Measurements from ENCODE around the gene CEP164.

The CEP164 gene

DNA sequence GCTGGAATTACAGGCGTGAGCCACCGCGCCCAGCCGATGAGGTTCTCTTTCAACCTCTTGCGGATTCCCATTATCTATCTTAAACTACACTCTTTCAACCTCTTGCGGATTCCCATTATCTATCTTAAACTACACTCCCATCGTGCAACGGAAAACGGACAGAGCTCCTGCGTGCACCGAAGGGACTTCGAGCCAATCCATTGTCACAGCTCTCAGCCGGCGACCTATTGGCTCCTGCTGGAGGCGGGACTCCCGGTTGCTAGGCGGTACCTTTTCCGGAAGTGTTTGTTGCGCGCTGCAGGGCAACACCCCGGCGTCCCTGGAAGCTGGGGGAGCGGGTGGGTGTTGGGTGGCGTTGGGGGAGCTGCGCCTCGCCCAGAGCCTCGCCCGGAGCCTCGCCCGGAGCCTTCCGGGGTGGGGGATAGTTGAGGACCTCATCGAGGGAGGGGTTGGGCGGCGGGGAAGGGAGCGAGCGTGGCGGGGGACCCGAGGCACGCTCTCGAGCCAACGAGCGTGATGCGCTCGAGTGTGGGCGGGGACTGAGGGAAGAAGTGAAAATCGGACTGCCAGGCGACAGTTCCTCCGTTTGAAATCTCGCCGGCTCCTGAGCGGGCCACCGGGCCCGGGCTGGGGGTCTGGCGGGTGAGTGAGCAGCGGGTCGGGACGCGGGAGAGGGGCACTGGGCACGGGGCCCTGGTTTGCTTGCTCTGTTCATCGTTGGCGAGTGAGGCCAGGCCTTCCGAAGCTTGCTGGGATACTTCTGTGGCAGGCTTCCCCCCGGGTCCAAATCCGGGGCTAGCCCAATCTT, at the start of gene CEP164:
TSS of gene CEP164 (plus strand) at position 288 of the 808 bp plus-strand sequence. CDS start 10,733 bp downstream, outside the sequence.
- H3K4me3 ChIP-seq: peak within 1 kb of the TSS; percentile 49 to 92 (median 64)

DNA sequence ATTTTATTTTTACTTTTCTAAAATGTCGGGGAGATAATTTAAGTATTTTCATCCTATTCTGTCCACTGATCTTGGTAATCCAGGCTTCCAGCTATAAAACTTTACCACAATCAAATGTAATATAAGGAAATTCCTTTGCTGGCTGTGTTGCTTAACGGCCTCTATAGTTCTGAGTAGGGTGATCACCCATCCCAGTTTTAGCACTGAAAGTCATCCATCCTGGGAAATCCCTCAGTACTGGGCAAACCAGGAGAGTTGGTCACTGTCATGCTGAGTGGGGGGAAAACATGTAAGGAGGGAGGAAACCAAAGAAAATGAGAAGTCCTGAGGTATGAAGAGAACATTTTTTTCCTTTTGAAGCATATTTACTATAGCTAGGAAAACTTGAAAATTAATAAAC, 49.3 kb upstream of the CEP164 start:
- H3K27ac ChIP-seq: peak overlapping the region in 2 of 21 experiments; percentile 12 to 76
- H3K4me3 ChIP-seq: no peak overlapping the region

More for the DNA sequence above, at the start of gene CEP164:
- H3K27ac ChIP-seq: peak within 1 kb of the TSS in 20 of 21 experiments; percentile 79 to 96 (median 90)

DNA sequence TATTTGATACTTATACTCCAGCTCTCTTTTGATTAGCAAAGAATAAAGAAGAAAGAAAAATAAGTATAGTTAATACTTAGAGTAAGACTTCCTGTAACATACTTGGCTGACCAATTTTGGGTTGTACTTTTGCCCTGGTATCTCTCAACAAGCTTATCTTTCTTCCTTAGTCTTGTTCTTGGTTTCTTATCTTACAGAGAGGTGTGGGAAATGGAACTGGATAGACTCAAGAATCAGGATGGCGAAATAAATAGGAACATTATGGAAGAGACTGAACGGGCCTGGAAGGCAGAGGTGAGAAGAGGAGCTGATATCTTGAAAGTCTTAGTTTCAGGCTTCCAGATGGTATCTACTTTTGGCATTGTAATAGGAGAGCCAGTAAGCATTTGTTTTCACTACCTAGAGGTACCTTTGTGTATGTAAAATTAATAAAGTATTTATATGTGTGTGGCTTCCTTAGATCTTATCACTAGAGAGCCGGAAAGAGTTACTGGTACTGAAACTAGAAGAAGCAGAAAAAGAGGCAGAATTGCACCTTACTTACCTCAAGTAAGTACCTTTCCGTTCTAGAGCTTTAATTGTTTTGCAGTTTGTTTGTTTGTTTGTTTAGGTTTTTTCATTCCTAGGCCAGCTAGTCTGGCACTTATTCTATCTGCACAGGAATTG, 47.8 kb upstream of the CEP164 start:
- peak overlapping the region in 9 of 21 experiments; percentile 18 to 76 (median 53) for H3K27ac ChIP-seq
- H3K4me3 ChIP-seq: peak overlapping the region in 1 of 7 experiments; percentile 3

DNA sequence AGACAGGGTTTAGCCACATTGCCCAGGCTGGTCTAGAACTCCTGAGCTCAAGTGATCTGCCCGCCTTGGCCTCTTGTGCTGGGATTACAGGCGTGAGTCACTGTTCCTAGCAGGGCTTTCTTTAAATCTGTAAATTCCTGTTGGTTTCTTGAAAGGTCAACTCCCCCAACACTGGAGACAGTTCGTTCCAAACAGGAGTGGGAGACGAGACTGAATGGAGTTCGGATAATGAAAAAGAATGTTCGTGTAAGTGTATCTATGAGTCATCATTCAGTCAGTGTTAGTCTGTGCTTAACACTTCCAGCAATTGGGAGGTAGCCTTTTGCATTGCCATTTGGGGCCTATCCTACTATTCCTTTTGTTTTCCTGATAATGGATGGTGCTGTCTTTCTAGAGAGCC, 46.5 kb upstream of the CEP164 start:
- H3K27ac ChIP-seq: peak overlapping the region in 6 of 21 experiments; percentile 29 to 76 (median 54)

DNA sequence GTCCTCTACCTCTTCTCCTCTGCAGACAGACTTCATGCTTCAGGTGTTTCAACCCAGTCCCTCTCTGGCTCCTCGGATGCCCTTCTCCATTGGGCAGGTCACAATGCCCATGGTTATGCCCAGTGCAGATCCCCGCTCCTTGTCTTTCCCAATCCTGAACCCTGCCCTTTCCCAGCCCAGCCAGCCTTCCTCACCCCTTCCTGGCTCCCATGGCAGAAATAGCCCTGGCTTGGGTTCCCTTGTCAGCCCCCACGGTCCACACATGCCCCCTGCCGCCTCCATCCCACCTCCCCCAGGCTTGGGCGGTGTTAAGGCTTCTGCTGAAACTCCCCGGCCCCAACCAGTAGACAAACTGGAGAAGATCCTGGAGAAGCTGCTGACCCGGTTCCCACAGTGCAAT, 45.8 kb upstream of the CEP164 start:
- H3K27ac ChIP-seq: peak overlapping the region in 7 of 21 experiments; percentile 1 to 75 (median 30)

More for the DNA sequence above, 46.5 kb upstream of the CEP164 start:
- no peak overlapping the region for H3K4me3 ChIP-seq

DNA sequence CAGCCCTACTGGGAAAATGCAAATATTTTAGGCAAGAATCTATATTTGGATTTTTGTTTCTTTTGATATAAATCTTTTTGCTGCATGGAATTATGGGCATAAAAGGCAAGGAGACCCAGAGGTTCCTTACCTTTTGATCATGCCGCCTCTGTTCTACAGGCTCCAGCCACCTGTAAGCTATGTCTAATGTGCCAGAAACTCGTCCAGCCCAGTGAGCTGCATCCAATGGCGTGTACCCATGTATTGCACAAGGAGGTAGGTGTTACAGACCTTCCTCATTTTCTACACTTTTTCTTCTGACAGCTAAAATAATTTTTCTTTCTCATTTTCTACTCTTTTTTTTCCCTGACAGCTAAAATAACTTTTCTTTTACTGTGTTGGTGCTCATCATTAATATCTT, 44.7 kb upstream of the CEP164 start:
- Histone ChIP-seq H3K27ac (no peak overlapping the region), H3K4me3 (no peak overlapping the region)

More for the DNA sequence above, 45.8 kb upstream of the CEP164 start:
- H3K4me3 ChIP-seq: no peak overlapping the region

DNA sequence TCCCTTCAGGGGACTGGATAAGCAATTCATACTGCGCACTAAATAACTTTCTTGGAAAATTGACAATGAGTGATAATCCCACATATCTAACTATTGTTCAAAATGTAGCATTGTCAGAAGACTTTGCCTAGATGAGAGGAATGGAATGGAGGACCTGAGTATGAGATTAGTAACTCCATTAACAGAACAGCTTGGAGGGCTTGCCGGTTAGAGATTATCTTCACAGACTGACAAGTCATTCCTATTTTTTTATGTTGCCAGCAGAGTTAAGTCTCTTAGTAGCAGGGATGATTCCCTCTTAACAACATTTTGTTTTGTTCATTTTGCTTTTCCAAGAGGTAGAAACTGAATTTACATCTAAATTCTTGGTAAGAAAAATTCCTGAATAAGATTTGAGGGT, 43.6 kb upstream of the CEP164 start:
- no peak overlapping the region for H3K27ac ChIP-seq
- no peak overlapping the region for H3K4me3 ChIP-seq

DNA sequence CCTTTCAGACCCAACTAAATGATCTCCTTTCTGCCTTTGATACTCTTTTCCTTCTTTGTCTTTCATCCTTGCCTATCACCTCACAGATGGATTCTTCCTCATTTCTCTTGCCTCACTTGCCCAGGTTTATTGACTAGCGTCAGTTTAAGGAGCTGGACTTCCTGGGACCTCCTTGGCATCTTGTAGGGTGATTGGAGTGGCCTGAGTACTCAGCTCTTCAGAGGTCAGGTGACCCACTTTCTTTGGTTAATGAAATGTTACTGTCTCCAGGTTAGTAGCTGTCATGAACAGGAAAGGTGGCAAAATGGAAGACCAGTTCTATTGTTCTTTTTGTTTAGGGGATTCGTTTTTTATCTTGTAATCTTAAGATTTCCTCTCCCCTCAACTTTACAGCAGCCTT, 41.1 kb upstream of the CEP164 start:
- no peak overlapping the region for H3K27ac ChIP-seq
- H3K4me3 ChIP-seq: no peak overlapping the region

DNA sequence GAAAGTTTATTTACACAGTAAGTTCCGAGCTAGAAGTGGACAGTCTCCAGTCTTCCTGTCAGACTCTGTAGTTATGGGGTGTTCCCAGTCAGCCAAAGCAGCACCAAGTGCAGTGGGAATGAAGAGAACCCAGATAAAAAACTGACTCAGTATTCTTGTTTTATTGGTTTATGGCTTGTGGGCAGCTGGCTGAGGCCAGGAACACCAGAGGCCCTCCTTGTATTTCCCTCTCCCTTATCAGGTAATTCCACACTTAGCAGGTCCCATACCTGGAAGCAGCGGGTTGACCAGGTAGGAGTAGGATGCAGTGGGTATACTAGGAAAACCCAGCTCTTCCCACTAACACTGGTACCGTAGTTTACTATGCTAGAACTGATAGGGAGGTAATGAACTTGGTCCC, 40.0 kb upstream of the CEP164 start:
- Histone ChIP-seq H3K27ac (no peak overlapping the region), H3K4me3 (no peak overlapping the region)

DNA sequence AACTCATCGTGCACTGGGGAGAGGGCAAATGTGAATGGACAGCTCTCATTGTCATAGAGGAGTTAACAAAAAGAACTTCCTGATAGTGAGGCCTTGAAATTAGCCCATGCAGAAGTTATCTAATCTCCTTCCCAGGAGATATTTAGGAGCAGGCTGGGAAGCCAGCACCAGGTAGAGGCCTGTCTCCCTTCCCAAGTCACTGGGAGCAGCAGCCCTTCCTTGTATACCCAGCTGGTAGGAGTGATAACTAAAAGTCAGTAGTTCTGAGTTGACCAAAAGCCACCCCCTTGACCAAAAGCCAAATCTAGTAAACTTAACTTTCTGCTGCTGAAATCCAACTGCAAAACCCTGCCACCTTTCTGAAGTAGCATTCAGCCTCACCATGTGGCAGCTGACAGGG, 37.9 kb upstream of the CEP164 start:
- Histone ChIP-seq H3K4me3 (no peak overlapping the region), H3K27ac (no peak overlapping the region)

DNA sequence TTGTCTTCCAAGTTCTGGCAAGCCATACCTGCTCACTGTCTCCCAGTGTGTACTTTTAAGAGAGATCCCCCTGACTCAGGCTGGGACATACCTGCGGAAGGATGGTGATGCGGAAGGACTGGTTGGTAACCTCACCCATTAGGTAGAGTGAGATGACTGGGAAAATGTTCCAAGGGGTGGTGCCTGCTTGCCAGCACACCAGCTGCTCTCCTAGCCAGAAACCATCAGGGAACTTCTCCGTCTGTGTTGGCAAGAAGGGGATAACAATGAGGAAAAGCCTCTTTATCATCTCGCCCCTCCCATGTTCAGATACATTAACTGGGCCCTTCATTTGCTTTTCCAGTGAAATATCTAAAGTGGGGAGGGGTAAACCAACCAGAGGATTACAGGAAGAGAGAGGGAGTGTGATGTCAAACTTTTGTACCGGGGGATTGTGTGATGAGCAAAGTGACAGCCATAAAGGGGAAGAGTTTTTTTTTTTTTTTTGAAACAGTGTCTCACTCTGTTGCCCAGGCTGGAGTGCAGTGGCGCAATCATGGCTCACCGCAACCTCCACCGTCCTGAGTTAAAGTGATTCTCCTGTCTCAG, 36.8 kb upstream of the CEP164 start, which contains the start of gene BACE1-AS:
TSS of gene BACE1-AS (plus strand) at position 538 of the 588 bp plus-strand sequence.
- Histone ChIP-seq H3K4me3 (no peak within 1 kb of the TSS), H3K27ac (no peak within 1 kb of the TSS)

DNA sequence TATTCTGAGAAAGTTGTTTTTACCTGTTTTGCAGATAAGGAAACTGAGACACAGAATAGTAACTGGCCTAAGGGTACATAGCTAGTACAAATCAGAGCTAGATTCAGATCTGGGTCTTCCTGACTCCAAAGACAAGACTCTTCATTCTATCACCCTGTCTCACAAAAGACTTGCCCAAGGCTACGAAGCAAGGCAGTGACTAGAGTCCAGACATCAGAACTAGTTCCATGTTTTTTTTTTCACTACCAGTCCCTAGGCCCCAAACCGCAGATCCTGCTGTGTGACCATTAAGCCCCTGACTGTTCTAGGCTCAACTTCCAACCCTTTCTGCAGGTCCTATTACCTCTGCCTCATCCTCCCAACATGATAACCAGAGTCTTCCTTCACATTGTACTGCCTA, 35.0 kb upstream of the CEP164 start:
- Histone ChIP-seq H3K27ac (no peak overlapping the region), H3K4me3 (no peak overlapping the region)

DNA sequence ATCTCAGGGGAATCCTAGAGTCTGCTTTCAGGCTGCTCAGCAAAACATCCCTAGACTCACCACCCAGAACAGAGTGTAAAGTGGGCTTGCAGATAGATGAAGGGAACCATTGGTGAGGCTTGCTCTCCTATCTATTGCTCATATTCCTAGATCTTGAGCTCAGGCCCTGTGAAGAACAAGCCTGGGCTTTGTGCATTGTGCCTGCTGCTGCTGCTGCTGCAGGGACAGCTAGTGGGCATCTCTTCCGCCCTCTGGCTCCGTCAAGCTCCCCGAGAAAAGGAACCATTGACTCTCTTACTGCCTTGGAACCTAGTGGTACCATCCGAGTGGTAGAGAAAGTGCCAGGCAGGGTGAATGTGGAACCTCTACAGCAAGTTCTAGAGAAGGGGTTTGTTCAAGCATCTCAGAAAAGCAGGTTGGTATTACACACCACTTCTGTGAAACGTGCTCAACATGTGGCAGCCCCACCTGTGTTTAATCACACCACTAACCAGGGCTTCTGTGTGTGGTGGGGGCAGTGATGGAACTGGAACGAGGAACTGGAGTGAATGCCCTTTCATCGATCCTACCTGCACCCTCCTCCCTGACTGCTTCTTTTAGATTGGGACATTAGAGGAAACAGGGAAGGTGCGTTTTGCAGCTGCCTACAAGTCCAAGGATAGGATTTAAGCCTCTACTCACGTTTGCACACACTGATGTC, 32.1 kb upstream of the CEP164 start:
- H3K4me3 ChIP-seq: no peak overlapping the region
- no peak overlapping the region for H3K27ac ChIP-seq

DNA sequence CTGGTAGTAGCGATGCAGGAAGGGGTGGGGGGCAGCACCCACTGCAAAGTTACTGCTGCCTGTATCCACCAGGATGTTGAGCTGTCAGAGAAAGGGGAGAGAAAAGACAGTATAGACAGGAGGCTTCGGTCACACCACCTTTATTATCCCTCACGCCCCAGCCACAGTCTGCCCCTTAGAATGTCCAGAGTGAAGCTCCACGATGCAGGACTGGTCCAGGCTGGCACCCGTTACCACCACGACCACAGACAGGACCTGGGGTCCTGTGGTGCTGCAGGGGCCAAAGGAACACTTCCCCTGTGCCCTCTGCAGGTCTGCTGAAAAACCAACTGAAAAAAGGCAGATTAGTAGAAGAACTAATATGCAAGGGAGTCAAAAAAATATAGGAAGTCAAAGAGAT, 30.8 kb upstream of the CEP164 start:
- Histone ChIP-seq H3K4me3 (no peak overlapping the region), H3K27ac (no peak overlapping the region)

DNA sequence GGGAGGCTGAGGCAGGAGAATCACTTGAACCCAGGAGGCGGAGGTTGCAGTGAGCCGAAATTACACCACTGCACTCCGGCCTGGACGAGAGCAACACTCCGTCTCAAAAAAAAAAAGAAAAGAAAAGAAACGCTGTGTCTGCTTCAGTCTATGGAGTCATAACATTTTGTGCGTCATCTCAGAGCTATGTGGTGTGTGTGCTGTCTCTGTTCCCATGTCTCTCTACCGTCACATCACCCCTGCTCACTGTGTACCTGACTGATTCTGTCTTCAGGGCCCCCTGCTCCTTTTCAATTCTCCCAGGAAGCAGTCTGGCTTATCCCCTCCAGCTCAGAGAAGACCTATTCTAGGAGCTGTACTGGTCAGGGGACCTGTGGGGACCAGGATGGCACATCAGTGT, 29.5 kb upstream of the CEP164 start:
- H3K4me3 ChIP-seq: no peak overlapping the region
- H3K27ac ChIP-seq: no peak overlapping the region

DNA sequence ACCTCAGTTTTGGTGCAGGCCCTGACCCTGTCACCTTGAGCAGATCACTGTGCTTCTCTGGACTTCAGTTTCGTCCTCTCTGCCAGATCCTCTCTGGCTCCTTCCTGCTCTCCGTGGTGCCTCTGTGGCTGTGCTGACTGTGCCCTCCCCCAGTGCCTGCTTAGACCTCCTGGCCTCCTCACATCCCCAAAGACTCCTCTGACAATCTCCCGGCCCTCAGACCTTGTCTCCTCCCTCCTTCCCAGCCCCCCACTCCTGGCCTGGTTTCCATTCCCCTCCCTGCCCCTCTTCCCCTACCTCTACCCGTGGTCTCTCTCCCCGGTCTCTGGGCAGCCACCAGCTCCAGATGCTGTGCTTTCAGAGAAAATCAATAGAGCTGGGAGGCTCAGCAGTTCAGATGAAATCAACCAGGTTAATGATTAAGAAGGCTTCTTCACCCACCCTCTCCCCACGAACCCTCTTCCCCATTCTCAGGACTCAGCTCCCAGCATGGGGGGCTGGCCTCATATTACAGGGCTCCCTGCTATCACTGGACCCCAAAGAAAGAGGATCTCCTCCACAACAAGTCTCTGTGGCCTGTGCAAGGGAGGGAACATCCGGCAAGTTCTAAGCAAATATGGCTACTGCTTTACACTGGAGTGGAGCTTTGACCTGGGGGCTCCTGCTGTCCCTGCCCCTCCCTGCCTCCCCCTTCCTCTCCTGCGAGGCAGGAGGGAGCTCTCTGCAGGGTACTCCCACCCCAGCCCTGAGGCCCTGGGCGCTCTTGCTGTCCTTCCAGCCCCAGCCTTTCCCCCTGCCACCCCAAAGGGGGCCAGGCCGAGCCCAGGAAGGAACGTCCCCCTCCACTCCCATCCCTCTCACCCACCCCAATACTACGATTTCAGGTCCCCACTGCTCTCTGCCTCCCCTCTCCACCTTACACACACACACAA, 28.0 kb upstream of the CEP164 start:
- Histone ChIP-seq H3K27ac (peak overlapping the region in 2 of 21 experiments; percentile 25 to 27), H3K4me3 (no peak overlapping the region)

DNA sequence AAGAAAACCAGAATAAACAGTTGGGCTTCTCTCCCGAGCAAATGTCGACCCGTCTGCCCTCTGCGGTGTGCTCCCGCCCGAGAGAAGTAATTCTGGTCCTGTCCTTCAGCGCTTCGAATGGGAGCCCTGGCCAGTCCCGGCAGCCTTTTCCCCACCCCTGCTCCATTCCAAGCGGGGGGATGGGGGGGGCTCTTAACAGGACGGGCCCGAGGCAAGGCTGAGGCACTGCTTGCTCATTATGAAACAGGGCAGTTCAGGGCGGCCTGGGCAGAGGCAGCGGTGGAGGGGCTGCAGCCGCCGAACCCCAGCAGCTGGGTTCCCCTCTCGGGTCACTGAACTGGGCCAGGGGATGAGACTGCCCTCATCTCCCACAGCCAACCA, 27.4 kb upstream of the CEP164 start:
- no peak overlapping the region for H3K4me3 ChIP-seq
- H3K27ac ChIP-seq: peak overlapping the region in 1 of 21 experiments; percentile 27

DNA sequence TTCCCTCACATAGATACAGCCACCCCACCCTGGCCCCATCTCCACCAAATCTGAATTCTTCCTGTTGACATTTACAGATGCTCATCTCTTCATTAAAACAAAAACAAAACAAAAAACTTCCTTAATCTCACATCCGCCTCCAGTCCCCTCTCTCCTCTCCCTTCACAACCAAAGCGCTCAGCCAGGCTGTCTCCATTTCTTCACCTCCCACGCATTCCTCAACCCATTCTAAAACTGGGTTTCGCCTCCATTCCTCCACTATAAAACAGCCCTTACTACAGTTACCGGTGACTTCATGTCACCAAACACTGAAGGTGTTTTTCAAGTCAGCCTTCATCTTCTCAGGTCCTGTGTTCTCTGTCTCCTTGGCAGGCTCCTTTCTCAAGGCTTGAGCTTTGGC, 26.9 kb upstream of the CEP164 start:
- Histone ChIP-seq H3K4me3 (no peak overlapping the region), H3K27ac (no peak overlapping the region)

DNA sequence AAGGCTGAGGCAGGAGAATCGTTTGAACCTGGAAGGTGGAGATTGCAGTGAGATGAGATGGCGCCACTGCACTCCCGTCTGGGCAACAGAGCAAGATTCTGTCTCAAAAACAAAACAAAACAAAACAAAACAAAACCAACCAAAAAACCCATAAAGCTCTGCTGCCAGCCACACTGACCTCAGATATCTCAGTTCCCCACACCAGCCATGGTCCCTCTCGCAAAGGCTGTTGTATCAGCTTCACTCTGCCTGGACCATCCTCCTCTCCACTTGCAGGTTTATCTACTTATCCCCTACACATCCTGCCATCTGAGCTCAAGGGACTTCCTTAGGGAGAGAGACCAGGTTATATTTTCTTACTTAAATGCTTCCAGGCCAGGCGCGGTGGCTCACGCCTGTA, 25.4 kb upstream of the CEP164 start:
- Histone ChIP-seq H3K4me3 (no peak overlapping the region), H3K27ac (no peak overlapping the region)
